Placental pericyte (primary cell): ENCODE results near the gene ABCB6. TPM values are rescaled to one million over a fixed set of nuclear protein-coding genes. Genes with fewer than 3 reads are reported as not detected.

Experiments used
- total RNA-seq: library from RNA; depleted of rRNA; stranded (reverse); fragments of >200 nt; gene quantifications from 2 replicates; pipeline ENCODE4 v1.2.3, GENCODE V29; 2012

Gene ABCB6
- total RNA-seq, 1 donor, result 24.8 TPM

Other genes with a start within 250 kb of the ABCB6 start
- not detected in 2 replicates for gene FEV, start 233.8 kb downstream of the ABCB6 start, total RNA-seq
- gene CRYBA2, start 225.5 kb downstream of the ABCB6 start, total RNA-seq, result not detected in 2 replicates
- gene CFAP65, start 177.4 kb downstream of the ABCB6 start, total RNA-seq, result not detected in 2 replicates
- gene IHH, start 158.0 kb downstream of the ABCB6 start, total RNA-seq, result under 0.01 TPM in 1 of 2 replicates, not detected in the other
- gene NHEJ1, start 58.1 kb downstream of the ABCB6 start, total RNA-seq, result 18.6 and 18.9 TPM in 2 replicates
- gene SLC23A3, start 48.9 kb downstream of the ABCB6 start, total RNA-seq, result 0.57 and 1.1 TPM in 2 replicates
- 20.9 and 36.8 TPM in 2 replicates for gene CNPPD1, start 42.0 kb downstream of the ABCB6 start, total RNA-seq
- gene RETREG2, start 40.7 kb downstream of the ABCB6 start, total RNA-seq, result 74.7 and 81.0 TPM in 2 replicates
- gene ZFAND2B, start 12.2 kb downstream of the ABCB6 start, total RNA-seq, result 20.8 and 32.2 TPM in 2 replicates
- gene ATG9A, start 10.7 kb upstream of the ABCB6 start, total RNA-seq, result 56.9 and 74.0 TPM in 2 replicates
- 19.2 and 23.9 TPM in 2 replicates for gene ANKZF1, start 10.8 kb upstream of the ABCB6 start, total RNA-seq
- gene GLB1L, start 26.5 kb upstream of the ABCB6 start, total RNA-seq, result 15.2 and 23.4 TPM in 2 replicates
- gene STK16, start 26.5 kb upstream of the ABCB6 start, total RNA-seq, result 37.4 and 59.1 TPM in 2 replicates
- gene TUBA4B, start 34.3 kb upstream of the ABCB6 start, total RNA-seq, result not detected in 2 replicates
- 7.0 and 31.6 TPM in 2 replicates for gene TUBA4A, start 35.0 kb upstream of the ABCB6 start, total RNA-seq
- gene DNAJB2, start 60.4 kb upstream of the ABCB6 start, total RNA-seq, result 27.8 and 39.0 TPM in 2 replicates
- gene PTPRN, start 90.4 kb upstream of the ABCB6 start, total RNA-seq, result 0.88 and 7.9 TPM in 2 replicates
- not detected in 2 replicates for gene RESP18, start 113.8 kb upstream of the ABCB6 start, total RNA-seq
- gene DNPEP, start 169.0 kb upstream of the ABCB6 start, total RNA-seq, result 64.0 and 76.8 TPM in 2 replicates
- 0.29 and 7.2 TPM in 2 replicates for gene DES, start 199.4 kb upstream of the ABCB6 start, total RNA-seq
- 9.9 and 21.7 TPM in 2 replicates for gene SPEG, start 215.9 kb upstream of the ABCB6 start, total RNA-seq